Endothelial cell of hepatic sinusoid (primary cell): ENCODE data around the gene TAF11L11.
"Not testable (repeated sequence)": the region's sequence is repeated elsewhere in the genome, so short reads cannot be mapped to it uniquely, and the experiment has no call there.

Experiments used
- in situ Hi-C: cut with HindIII; loops from 2 replicates; pipeline ENCODE4 v1.10.0; 2017; ENCODE audit warnings: low sequenced_read_pairs

Gene TAF11L11

GRCh38 chr5:17603880-17604279, at the start of gene TAF11L11:
Gene TAF11L11 (plus strand): TSS chr5:17604183.
- in situ Hi-C loops, result not testable (repeated sequence)

- in situ Hi-C loops, result not testable (repeated sequence)
These were observed 18.3 kb upstream of the TAF11L11 start, which contains the start of gene TAF11L7 for GRCh38 chr5:17585658-17586057. Gene TAF11L7 (minus strand): TSS chr5:17585758.

- in situ Hi-C loops, result not testable (repeated sequence)
These were observed 13.1 kb upstream of the TAF11L11 start, which contains the start of gene TAF11L8 for GRCh38 chr5:17590860-17591259. Gene TAF11L8 (minus strand): TSS chr5:17590960.

GRCh38 chr5:17594255-17594654, 9.7 kb upstream of the TAF11L11 start, which contains the start of gene TAF11L9:
Gene TAF11L9 (minus strand): TSS chr5:17594394.
- in situ Hi-C loops, result not testable (repeated sequence)

- in situ Hi-C loops, result not testable (repeated sequence)
These were observed 6.3 kb upstream of the TAF11L11 start, which contains the start of gene TAF11L10 for GRCh38 chr5:17597728-17598127. Gene TAF11L10 (minus strand): TSS chr5:17597828.

GRCh38 chr5:17604951-17605350, 968 bp downstream of the TAF11L11 start:
- in situ Hi-C loops, result no loop called here

- in situ Hi-C loops, result not testable (repeated sequence)
These were observed 3.5 kb downstream of the TAF11L11 start for GRCh38 chr5:17607461-17607860.

GRCh38 chr5:17610092-17610491, 6.1 kb downstream of the TAF11L11 start, which contains the start of gene TAF11L12:
Gene TAF11L12 (plus strand): TSS chr5:17610392.
- in situ Hi-C loops, result not testable (repeated sequence)

- in situ Hi-C loops, result no loop called here
These were observed 11.1 kb downstream of the TAF11L11 start for GRCh38 chr5:17614872-17615605.

- in situ Hi-C loops, result no loop called here
These were observed 15.4 kb downstream of the TAF11L11 start for GRCh38 chr5:17619354-17619753.

- in situ Hi-C loops, result no loop called here
These were observed 16.6 kb downstream of the TAF11L11 start for GRCh38 chr5:17620627-17621026.

- in situ Hi-C loops, result no loop called here
These were observed 21.7 kb downstream of the TAF11L11 start for GRCh38 chr5:17625686-17626085.

- in situ Hi-C loops, result not testable (repeated sequence)
These were observed 27.8 kb downstream of the TAF11L11 start, which contains the start of gene TAF11L13 for GRCh38 chr5:17631788-17632187. Gene TAF11L13 (plus strand): TSS chr5:17632088.

GRCh38 chr5:17634160-17634559, 30.2 kb downstream of the TAF11L11 start, which contains the start of gene TAF11L14:
Gene TAF11L14 (plus strand): TSS chr5:17634460.
- in situ Hi-C loops, result no loop called here

GRCh38 chr5:17649232-17649631, 45.2 kb downstream of the TAF11L11 start:
- in situ Hi-C loops, result not testable (repeated sequence)

- in situ Hi-C loops, result not testable (repeated sequence)
These were observed 51.3 kb downstream of the TAF11L11 start for GRCh38 chr5:17655201-17655759.
